Posterior vena cava (tissue), 2 donors: ENCODE results near the gene LEUTX. TPM values are rescaled to one million over a fixed set of nuclear protein-coding genes. Genes with fewer than 3 reads are reported as not detected.
A peak's percentile ranks its signal among the peaks of the same experiment; 100 is the strongest.

ENCODE experiments used
- DNase-seq: peaks from one replicate; pipeline ENCODE4 v3.0.0-alpha.2; 2020; ENCODE audit warnings: low spot score
- intact Hi-C, 2 donors: fragments of 100-400 bp; cut with DNase I; formaldehyde crosslinking; loops; one replicate each; pipeline versions ENCODE4 v1.14.1 to v1.14.2; 2022 to 2023
- total RNA-seq, 2 donors: library from RNA; stranded (reverse); fragmentation: NEBNext Ultra II Directional; extraction: Animal tissue kit (Norgen Biotek cat#: 25700); gene quantifications; one replicate each; pipeline ENCODE4 v1.2.1, GENCODE V29; 2021
- donor health status: DM: yes; HTN: yes; CAD: no.
- donor health status: DM: yes; HTN: yes; CAD: no.

Gene LEUTX
- total RNA-seq, 2 donors from 2014 or later = not detected

DNA sequence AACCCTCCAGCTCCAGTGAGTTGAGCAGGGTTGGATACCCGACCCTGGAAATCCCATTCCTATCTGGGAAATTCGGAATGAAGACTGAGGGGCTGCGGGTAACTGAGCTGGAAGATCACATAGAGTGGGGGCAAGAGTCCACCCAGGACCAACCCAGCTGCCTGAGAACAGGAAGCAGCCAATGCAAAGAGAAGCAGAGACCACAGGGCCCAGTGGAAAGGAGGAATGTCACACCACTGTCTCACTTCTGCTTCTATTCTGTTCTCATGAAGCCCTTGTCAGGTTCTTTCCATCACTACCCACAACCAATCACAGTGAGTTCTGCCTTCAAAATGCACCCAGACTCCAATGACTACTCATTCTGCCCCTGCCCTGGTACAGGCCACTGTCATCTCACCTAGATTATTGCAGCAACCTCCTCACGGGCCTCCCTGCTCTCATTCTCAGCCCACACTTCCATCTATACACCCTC lies 40.0 kb downstream of the LEUTX start:
- DNase-seq = no peak
- intact Hi-C loops = no loop called here

DNA sequence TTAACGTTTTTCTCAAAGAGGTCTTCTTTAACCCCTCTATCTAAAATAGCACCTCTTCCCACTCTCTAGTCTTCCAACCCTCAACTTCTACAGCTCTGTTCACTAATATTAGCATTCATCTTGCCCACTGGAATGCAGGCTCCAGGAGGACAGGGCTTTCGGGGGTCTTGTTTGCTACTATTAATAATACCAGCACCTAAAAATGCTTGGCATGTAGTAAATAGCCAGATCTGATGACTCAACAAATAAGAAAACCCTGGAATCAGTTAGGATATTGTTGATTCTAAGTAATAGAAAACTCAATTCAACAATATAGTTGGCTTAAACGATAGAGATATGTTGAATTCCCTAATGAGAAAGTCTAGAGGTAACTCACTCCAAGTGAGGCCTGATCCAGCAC lies 41.1 kb downstream of the LEUTX start:
- no peak for DNase-seq
- intact Hi-C loops = no loop called here

DNA sequence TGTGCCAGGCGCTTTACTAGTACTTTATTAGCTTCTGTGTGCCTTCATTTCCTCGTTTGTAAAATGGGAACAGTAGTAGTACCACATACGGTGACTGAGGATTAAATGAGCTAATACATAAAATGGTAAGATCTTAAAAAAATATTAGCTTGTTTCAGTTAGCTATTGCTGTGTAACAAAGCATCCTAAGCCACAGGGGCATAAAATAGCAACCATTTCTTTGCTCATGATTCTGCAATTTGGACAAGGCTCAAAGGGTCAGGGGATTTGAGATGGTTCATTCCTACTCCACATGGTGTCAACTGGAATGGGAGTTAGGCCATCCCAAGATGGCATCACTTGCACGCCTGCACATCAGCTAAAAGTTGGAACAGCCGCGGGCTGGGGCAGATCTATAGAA lies 42.0 kb downstream of the LEUTX start:
- intact Hi-C loops = no loop called here
- no peak for DNase-seq

DNA sequence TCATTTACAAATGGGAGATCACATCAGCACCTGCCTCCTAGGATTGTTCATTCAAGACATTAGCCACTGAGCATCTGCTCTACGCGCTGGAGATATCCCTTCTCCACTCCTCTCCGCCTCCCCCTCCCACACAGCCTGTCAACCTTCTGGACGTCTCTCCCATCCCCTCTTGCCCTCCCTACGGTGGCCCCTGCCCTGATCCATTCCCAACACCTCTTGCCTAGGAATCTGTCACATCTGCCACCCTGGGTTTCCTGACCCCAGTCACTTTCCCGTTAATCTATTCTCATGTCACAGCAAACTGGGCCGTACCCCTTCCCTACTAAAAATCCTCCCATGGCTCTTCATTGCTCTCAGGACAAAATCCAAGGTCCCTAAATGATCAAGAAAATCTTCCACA lies 45.0 kb downstream of the LEUTX start:
- intact Hi-C loops = no loop called here
- no peak for DNase-seq

DNA sequence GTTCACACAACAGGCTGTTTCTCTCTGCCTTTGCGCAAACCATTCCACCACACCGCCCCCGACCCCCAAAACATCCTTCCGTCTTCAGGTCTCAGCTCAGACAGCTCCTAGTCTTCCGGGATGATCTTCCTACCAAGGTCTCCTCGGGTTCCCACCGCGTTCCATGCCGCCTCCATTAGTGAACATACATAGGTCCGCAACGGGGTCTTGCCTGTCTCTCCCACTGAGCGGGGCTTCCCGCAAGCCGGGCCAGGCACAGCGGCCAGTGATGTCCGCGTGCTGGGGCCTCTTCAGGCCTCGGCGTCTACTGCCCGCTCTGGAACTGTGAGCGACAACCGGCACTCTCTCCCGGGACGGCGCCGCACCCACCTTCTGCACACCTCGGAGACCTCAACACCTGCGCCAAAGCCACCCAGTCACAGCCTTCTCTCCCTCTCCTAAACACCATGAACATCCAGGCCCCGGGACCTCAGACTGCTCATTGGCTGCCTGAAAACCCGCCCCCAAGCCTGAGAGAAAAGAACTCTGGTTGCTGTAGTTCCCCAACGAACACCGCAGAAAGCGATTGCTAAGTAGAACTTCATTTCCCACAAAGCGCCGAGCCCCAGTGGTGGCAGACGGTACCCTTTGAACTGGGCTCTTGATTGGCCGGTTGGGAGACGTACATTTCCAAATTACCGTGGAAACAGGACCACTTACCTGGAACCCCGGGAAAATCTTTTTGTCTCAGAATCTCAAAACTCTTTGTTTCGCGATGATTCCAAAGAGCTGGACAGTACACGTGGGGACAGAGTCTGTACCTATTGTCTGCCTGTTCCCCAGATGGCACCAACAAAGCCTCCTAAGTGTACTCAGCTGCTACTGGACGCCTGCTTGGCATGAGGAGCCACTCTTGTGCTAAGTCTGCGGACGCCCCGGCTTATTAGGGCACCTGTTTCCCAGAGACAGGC lies 45.8 kb downstream of the LEUTX start:
- intact Hi-C loops = no loop called here
- peak; percentile 95 for DNase-seq

DNA sequence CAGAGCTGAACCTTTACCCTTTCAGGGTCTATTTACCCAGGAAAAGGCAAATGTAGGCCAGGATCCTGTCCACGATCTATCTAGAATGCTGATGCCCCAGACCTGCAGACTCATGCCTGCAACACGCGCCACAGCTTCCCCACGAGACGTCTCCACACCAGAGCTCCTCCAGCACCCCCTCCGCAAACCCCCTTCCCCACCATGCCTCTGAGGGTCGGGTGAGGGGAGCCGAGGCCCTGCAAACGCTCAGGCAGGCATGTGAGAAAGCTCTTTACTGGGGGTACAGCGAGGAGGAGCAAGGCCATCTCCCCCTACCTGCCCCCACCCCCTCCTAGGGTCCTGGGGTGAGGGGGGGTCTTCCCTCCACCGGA lies 46.4 kb downstream of the LEUTX start:
- intact Hi-C loops = no loop called here
- no peak for DNase-seq

DNA sequence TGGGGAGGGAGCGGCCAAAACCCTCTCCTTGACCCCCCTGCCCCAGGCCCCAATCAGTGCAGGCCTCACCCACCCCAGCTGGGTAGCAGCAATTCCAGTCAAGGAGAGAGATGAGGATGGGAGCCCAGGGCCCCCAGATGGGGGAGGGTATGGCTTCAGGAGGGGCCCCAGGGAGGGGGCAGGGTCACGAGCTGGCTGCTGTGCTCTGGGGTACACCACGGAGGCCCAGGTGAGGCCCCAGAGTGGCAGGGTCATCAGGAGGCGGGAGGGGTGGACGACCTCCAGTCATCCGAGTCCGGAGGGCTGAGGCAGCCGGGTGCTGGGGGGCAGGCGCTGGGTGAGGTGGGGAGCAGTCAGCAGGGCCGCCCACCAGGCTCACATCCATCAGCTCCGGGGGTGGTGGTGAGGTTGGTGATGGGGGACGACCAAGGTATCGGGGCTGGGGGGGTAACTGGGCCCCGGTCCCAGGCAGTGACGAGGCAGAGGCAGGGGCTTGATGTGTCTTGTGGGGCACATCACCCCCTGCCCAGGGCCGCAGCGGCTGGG lies 47.0 kb downstream of the LEUTX start:
- intact Hi-C loops = no loop called here
- DNase-seq = no peak

DNA sequence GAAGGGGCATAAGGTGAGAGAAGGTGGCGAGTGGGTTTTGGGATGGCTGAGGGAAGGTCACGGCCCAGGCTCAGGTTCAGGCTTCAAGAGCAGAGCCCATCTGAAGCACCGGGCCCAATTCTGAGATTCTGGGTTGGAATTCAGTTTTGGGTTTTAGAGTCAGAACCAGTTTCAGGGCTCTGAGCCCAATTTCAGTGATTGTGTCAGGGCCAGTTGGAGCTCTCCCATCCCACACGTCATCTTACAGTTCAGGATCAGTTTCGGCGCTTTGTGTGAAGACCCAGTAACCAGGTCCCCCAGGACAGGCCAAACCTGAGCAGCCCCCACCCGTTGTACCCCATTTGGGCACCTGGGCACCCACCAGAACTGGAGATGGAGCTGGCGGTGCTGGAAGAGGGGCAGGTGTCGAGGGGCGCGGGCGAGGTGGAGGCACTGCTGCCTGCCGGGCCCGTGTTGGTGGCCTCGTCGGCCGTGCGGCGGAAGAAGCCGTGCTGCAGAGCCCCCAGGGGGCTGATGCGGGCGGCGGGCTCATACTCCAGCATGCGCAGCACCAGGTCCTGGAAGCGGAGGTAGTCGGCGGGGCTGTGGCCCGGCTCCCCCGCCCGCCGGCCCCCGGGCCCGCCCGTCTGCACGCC lies 47.8 kb downstream of the LEUTX start:
- no peak for DNase-seq
- intact Hi-C loops = no loop called here

DNA sequence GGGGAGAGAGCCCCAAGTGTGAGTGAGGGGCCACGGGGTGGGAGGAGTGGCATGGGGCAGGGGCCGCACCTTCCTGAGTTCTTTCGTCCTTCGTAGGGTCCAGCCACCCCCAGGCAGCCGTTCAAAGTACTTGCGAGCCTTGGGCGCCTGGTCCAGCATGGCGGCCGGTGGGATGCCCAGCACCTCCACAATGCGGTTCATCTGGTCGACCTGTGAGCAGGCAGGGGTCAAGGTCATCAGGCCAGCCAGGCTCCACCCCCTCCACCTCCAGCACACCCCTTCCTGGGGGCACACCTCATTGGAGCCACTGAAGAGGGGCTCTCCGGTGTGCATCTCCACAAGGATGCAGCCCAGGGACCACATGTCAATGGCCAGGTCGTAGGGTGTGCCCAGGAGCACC lies 48.6 kb downstream of the LEUTX start:
- DNase-seq = no peak

DNA sequence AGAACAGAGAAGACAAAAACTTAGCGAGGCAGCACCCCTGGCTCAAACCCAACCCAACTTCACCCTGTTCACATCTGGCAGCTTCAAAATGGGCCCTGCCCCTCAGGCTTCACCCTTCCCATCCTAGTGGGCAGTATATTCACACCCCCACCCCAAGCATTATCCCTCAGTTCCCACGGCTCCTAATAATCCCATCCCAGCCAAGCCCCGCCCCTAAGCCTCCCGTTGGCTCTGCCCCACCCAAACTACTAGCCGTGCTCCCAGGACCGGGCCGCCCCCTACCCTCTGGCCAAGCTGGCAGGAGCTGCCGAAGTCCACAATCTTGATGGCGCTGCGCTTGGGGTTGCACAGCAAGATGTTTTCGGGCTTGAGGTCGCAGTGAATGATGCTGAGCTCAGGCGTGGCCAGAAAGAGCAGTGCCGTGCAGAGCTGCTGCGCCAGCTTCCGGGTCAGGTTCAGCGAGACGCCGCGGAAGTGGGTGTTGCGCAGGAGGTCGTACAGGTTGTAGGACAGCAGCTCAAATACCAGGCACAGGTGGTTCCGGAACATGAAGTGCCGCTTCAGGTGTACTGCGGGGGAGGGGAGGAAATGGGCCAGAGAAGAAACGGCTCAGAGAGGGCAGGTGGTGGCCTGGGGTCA lies 49.5 kb downstream of the LEUTX start:
- intact Hi-C loops = no loop called here
- no peak for DNase-seq

More for the DNA sequence above, 48.6 kb downstream of the LEUTX start:
- intact Hi-C loops = no loop called here

DNA sequence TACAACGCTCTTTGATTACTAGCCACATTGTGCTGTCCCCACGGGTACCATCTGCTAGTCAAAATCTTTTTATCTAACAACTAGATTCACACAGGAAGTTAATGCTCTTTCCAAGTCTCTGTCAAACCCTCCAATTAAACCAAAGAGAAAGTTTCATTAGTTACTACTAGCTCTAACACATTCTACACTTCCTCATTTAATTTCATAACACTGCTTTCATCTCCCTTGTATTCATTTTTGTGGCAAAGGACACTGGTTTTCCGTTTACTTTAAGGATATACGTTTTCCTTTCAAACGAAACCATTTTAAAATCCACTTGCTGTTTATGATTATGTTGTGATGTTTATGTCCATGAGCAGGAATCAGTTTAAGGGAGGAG lies 50.0 kb downstream of the LEUTX start:
- no peak for DNase-seq
- intact Hi-C loops = no loop called here

DNA sequence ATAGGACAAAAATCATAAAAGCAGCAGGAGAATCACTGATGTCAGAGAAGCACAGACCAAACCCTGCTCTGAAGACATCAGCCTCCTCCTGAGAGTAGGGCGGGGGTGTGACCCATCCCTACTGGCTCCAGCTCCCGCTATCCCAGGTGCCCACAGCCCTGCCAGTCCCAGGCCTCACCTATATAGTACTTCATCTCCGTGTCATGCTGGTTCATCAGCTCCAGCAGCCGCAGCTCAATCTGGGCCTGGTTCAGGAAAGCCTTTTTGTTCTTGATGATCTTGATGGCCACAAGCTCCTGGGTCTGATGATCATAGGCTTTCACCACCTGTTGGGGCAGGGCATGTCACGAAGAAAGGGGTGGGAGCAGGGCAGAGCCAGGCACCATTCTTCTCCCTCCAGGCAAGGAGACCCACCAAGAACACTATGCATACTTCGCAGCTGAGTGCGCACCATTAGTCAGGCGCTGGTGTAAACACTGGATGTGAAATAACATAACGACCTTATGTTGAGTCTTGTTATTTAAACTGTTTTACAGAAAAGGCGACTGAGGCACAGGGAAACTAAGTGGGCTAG lies 51.1 kb downstream of the LEUTX start:
- DNase-seq = peak; percentile 53
- intact Hi-C loops = no loop called here

DNA sequence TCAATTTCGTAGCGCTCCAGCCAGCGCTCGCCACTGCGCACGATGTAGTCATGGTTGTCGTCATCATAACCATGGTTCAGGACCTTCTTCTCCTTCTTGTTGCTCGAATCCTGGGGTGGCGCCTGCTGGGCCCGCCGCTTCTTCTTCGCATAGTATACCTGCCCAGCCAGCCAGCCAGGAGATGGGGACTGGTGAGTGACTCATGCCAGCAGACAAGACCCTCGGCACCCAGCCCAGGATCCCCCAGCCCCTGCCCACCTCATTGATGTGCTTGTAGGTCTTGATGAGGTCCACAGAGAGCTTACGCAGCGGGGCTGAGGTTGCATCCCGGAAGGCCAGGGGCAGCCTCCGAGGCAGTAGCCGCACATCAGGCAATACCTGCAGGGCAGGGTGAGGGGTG lies 51.8 kb downstream of the LEUTX start:
- intact Hi-C loops = no loop called here
- no peak for DNase-seq

DNA sequence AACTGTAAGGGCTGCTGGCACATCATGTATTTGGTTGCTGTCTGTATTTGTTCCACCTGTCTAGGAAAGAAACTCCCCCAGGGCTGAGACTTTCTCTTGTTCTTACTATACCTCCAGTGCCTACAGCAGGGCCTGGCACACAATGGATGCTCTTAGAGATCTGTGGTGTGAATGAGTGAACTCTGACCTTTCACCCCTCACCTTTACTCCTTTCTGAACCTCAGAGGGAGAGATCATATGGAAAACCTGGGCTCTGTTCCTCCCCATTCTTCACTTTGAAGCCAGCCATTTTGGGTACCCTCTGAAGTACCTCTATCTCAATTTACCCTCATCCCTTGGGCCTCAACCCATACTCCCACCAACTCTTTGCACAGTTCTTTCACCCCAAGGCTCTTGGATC lies 52.2 kb downstream of the LEUTX start:
- intact Hi-C loops = no loop called here
- no peak for DNase-seq

DNA sequence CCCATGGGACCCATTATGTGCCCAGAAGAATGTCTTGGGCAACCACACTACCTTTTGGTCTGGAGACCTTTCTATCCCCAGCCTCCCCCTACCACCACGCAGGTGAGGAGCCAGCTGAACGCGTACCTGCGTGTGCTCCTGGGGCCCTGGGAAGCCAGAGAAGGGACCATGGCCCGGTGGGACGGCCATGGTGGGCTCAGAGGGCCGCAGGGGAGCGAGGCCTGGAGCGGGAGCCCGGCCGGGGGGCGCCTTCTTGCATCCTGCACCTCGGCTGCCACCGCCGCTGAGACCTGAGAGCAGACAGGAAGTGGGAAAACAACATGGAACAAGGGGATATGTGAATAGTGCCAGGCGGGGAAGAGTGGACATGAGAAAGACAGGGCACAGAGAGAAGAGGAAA lies 53.0 kb downstream of the LEUTX start:
- intact Hi-C loops = no loop called here
- DNase-seq = no peak

DNA sequence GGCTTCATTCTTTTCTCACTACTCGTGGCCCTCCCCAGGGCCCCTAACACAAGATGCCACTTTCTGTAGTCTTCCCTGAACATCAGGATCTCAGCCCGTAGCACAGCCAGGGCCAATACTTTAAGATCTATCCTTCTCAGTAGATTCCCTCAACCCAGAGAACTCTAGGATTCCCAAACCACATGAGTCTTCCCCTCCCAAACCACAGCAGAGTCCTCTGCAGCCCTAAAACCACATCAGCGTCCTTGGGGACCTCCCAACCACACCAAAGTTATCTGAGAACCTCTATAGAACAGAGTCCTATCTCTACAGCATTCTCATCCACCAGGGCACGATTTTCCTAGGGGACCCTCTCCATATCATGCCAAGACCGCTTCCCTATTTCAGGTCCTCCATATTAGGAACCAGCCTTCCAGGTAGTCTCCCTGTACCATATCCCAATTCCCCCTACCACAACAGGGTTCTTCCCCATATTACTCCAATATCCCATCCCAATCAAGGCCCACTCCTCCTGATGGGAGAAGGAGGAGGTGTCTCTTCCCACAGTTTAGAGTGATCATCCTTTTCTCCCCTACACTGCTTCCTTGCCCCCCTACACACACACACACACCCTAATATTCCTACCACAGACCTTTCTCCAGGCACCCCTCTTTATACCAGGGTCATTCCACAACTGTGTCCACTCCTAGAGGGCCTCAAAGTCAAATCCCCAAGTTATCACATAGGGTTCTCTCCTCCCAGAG lies 53.9 kb downstream of the LEUTX start:
- DNase-seq = no peak
- intact Hi-C loops = no loop called here

DNA sequence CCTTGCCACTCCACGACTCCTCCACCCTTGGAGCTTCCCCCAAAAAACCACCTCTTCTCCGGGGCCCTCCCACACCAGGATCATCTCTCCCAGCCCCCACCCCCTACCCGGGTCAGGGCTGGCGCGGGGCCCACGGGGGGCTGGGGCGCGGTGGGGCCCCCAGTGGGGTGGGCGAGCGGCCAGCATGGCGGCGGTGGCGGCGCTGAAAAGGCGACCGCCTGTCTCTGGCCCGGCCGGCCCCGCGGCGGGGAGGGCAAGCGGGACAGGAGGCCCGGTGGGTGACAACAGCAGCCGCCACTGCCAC lies 54.5 kb downstream of the LEUTX start:
- intact Hi-C loops = no loop called here
- no peak for DNase-seq

DNA sequence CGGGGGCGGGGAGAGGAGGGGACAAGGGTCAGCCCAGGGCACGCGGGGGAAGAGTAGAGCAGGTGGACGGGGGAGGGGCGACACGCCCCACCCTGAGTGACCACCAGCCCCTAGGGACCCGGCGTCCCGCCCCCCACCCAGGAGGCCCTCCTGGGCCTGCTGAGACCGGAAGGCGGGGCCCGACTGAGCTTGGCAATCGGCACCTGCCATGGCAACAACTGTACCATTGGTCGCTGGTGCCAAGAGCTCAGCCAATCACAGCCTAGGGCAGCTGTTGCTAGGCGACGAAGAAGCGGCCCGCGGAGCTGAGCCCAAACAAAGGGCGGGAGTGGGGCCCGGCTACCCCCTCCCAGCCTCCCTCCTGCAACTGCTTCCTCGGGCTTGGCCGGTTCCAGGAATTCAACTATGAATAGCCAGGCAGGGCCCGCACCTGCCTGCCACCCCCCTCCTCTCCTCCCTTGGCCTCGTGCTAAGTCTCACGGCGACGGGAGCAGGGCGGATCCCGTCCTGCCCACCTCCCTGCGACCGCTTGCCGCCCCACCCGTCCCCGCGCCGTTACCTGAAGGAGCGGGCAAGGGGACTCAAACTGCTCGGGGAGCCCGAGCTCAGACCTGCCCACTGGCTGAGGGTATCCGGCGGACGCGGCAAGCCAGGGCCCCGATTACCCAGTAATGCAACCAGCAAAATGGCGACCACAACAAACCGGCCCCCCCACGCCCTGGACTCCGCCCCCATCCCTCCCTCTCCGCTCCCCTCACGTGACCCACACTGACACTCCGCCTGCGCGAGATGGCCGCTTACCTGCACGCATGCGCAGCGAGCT lies 55.0 kb downstream of the LEUTX start, which contains the start of gene DYRK1B:
Gene DYRK1B (minus strand): TSS at position 699 of the 823 bp plus-strand sequence. CDS start 2,295 bp downstream, outside the sequence.
- intact Hi-C loops = no loop called here

More for the DNA sequence above, 55.0 kb downstream of the LEUTX start, which contains the start of gene DYRK1B:
- DNase-seq = peak; percentile 99
